AG04450 (cell line): ENCODE results near the gene OSGEP. TPM values are rescaled to one million over a fixed set of nuclear protein-coding genes. Genes with fewer than 3 reads are reported as not detected.
A peak's percentile ranks its signal among the peaks of the same experiment; 100 is the strongest.

Experiments used
- CTCF ChIA-PET: fragments of 300-600, 350-600 bp; formaldehyde crosslinking; extraction: SDS; loops from one replicate; lab custom pipeline; 2022; ENCODE audit warnings: antibody characterized with exemption, inconsistent platforms; lab: Charles Lee
- POLR2A ChIA-PET: fragments of 350-600 bp; formaldehyde crosslinking; extraction: SDS; loops from one replicate; lab custom pipeline; 2021; ENCODE audit warnings: antibody characterized with exemption, inconsistent platforms; lab: Yijun Ruan, JAX
- DNase-seq: peaks from one replicate; pipeline ENCODE4 v3.0.0-alpha.2; 2011; ENCODE audit warnings: low read depth, low spot score
- H3K27ac ChIP-seq: one replicate; pipeline ENCODE4 v1.5.1; 2012; ENCODE audit warnings: low read depth, low read length, control low read depth
- H3K27me3 ChIP-seq: one replicate; pipeline ENCODE4 v1.6.0; 2012; ENCODE audit warnings: low read length; ENCODE audit not compliant: control insufficient read depth, insufficient read depth
- H3K4me3 ChIP-seq: 2 replicates; pipeline ENCODE4 v1.5.1; 2011; ENCODE audit warnings: mild to moderate bottlenecking, low read depth, low read length, control low read depth
- H3K9me3 ChIP-seq: 2 replicates; pipeline ENCODE4 v1.5.1; 2012; ENCODE audit warnings: low read length; ENCODE audit not compliant: control insufficient read depth, insufficient read depth
- CTCF ChIP-seq: IDR thresholded peaks from 2 replicates; pipeline ENCODE4 v1.5.1; 2011; ENCODE audit warnings: low read depth, low read length, control low read depth, inconsistent platforms
- polyA plus RNA-seq: library from polyadenylated mRNA; depleted of rRNA; stranded (reverse); fragments of >200 nt; gene quantifications from 2 replicates; pipeline ENCODE4 v1.2.3, GENCODE V29; 2011

OSGEP gene
- polyA plus RNA-seq, 1 experiment = 29.2 TPM

DNA sequence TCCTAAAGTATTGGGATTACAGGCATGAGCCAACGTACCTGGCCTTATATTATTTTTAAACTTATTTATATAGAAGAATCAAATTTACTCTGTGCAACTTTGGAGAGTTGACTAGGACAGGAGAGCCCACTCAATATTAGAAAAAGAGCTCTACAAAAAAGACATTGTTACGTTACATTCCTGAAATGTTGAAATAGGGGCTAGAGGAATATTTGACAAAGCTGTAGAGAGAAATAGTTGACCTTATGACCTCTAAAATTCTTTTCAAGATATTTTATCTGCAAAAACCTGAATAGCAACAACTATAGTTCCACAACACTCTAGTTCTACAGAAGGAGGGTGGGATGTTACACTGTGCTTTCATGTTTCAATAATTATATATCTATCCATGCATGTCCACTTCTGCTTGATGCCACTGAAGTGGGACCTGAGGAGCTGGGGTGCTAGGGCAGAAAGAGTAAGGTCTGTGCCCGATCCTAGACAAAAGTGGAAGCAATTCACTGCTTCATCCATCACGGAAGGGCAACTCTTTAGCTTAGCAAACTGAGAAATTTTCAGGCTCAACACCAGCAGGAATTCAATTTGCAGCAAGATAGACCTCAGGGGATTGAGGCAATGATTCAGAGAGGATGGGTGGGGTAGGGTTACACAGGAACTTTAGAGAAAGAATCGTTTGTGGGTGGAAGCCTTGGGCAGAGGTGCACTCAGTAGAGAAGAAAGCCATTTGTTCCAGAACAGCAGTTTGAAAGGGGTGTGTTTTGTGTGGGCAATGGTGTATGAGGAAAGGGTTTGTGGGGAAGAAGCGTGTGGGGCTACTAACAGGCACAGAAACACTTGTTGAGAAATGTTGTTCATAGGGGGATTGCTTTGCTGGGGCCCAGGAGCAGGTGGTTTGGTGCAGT lies 34.7 kb upstream of the OSGEP start:
- Histone ChIP-seq H3K27ac (peak overlapping the region; percentile 21), H3K27me3 (no peaks in the 10 kb centered on the region), H3K9me3 (no peaks in the 10 kb centered on the region), H3K4me3 (no peak overlapping the region)
- ChIA-PET POLR2A (no interaction called here), CTCF (no interaction called here)
- TF ChIP-seq CTCF = no peak
- no peak for DNase-seq

DNA sequence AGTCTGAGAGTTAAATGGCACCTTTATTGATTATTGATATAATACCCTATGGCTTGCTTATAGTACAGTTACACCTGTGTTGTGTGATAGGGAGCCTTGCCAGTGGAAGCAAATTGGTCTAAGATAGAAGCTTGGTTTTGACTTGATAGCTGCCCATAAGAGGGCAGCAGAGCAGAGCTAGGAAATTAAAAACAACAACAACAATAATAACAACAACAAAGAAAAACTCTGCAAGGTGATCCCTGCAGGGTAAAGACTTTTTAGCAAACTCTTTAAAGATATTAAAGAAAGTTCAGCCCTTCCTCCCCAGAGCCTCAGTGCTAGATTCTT lies 32.7 kb upstream of the OSGEP start:
- DNase-seq = no peak
- H3K27ac ChIP-seq = no peak overlapping the region
- ChIA-PET CTCF (interaction anchor here (1.3 kb wide), 1 partner anchor 43 kb away, joined by 3 read pairs; no protein-coding TSS in a partner anchor), POLR2A (interaction anchor here (1.1 kb wide), 1 partner anchor 11 kb away, joined by 3 read pairs; no protein-coding TSS in a partner anchor)
- H3K4me3 ChIP-seq = no peak overlapping the region
- no peak for TF ChIP-seq CTCF
- H3K27me3 ChIP-seq = no peaks in the 10 kb centered on the region
- H3K9me3 ChIP-seq = no peaks in the 10 kb centered on the region

DNA sequence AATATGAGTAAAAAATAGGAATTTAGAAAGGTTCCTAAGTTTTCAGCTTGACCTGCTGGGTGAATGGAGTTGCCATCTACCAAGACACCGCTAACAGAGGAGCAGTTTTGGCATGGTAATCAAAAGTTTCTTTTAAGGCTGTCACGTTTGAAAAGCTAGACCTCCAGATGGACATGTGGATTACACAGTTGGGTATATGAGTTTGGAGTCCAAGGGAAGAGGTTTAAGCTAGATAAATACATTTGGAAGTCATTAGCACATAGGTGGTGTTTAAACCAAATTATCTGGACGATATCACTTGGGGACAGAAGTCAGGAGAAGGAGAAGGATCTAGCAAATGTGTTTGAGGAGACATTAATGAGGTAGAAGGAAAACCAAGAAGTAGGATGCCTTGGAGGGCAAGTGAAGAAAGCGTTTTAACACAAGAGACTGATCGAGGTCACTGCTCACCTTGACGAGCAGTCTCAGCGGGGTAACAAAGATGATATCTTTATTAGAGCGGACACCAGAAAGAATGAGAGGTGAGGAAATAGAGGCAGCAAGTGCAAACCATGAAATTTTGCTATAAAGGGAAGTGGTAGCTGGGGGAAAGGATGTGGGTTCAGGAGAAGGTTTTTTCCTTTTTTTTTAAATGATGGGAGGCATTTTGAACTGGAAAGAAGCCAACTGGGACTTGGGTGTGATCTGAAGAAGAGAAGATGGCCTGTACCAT lies 32.2 kb upstream of the OSGEP start:
- no peak overlapping the region for H3K4me3 ChIP-seq
- H3K27me3 ChIP-seq = no peaks in the 10 kb centered on the region
- no peak overlapping the region for H3K27ac ChIP-seq
- CTCF ChIA-PET = interaction anchor here (1.3 kb wide), 1 partner anchor 44 kb away, joined by 3 read pairs; no protein-coding TSS in a partner anchor
- POLR2A ChIA-PET = no interaction called here
- TF ChIP-seq CTCF = no peak
- H3K9me3 ChIP-seq = no peaks in the 10 kb centered on the region
- DNase-seq = no peak

DNA sequence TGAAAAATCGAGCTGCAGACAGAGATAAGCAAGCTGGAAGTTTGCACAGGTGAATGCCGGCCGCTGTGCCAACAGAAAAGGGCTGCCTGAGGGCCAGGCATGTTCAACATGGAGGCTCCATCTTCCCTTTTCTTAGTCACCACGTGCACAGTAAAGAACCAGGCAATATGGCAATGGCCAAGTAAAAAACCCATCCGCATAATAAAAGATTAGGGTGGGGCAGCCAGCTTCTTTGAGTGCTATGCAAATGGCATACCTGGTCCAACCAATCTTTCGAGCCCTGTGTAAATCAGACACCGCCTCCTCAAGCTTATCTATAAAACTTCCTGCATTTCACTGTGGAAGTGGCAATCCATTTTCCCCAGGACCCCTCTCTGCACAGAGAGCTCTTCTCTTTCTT lies 31.3 kb upstream of the OSGEP start:
- Histone ChIP-seq H3K27ac (no peak overlapping the region), H3K4me3 (no peak overlapping the region), H3K9me3 (no peaks in the 10 kb centered on the region), H3K27me3 (no peaks in the 10 kb centered on the region)
- ChIA-PET CTCF (no interaction called here), POLR2A (no interaction called here)
- no peak for DNase-seq
- no peak for TF ChIP-seq CTCF

- no peak for TF ChIP-seq CTCF
- Histone ChIP-seq H3K27me3 (no peaks in the 10 kb centered on the region), H3K9me3 (no peaks in the 10 kb centered on the region), H3K27ac (no peak overlapping the region), H3K4me3 (no peak overlapping the region)
- ChIA-PET CTCF (interaction anchor here (0.6 to 1.0 kb wide), 2 partner anchors 67 to 74 kb away, joined by 3 read pairs; no protein-coding TSS in a partner anchor), POLR2A (no interaction called here)
- no peak for DNase-seq
These were observed 27.8 kb upstream of the OSGEP start for GRCh38 chr14:20482382-20482781.
